ENCODE measurements around the gene CTDP1. TPM values are rescaled to one million over a fixed set of nuclear protein-coding genes. Genes with fewer than 3 reads are reported as not detected.

Gene CTDP1
- total and polyA plus RNA-seq, 3 experiments from 2014 or later, result 31.0 to 38.0 (median 35.3) TPM

GRCh38 chr18:79635427-79635726, 44.2 kb upstream of the CTDP1 start:
- H3K4me1 ChIP-seq (ENCODE audit: insufficient read depth, low read length), result no peaks in the 10 kb centered on the region
- ChIA-PET POLR2A (no interaction called here), CTCF (no interaction called here)
- H3K9me3 ChIP-seq (ENCODE audit: low read length), result no peaks in the 10 kb centered on the region
- H3K9me3 Mint-ChIP-seq, result peaks cover 0 to 6% (median 0%) of the 10 kb centered on the region in 5 donors
- no peaks in the 10 kb centered on the region for H3K27me3 ChIP-seq (ENCODE audit: insufficient read depth, low read length, poor library complexity, severe bottlenecking)
- no peak overlapping the region for H3K4me3 ChIP-seq (ENCODE audit: low read length)
- DNase-seq, result no peak
- H3K4me1 Mint-ChIP-seq, result peaks cover 0 to 9% (median 2%) of the 10 kb centered on the region in 3 donors
- no peaks in the 10 kb centered on the region for H3K36me3 ChIP-seq (ENCODE audit: insufficient read depth, low read length)
- no peak overlapping the region for H3K27ac Mint-ChIP-seq
- H3K27me3 Mint-ChIP-seq, result peaks cover 4 to 11% of the 10 kb centered on the region in 2 donors
- no peaks in the 10 kb centered on the region for H3K36me3 Mint-ChIP-seq
- no peak overlapping the region for H3K4me3 Mint-ChIP-seq
- H3K27ac ChIP-seq (ENCODE audit: low read depth, low read length), result no peak overlapping the region

- H3K27me3 ChIP-seq (ENCODE audit: insufficient read depth, low read length, poor library complexity, severe bottlenecking), result no peaks in the 10 kb centered on the region
- H3K27ac Mint-ChIP-seq, result no peak overlapping the region
- CTCF ChIA-PET, result no interaction called here
- no peaks in the 10 kb centered on the region for H3K36me3 Mint-ChIP-seq
- no peaks in the 10 kb centered on the region for H3K4me1 Mint-ChIP-seq
- POLR2A ChIA-PET, result no interaction called here
- no peak overlapping the region for H3K4me3 ChIP-seq (ENCODE audit: low read length)
- no peak overlapping the region for H3K4me3 Mint-ChIP-seq
- H3K4me1 ChIP-seq (ENCODE audit: insufficient read depth, low read length), result no peaks in the 10 kb centered on the region
- H3K9me3 Mint-ChIP-seq, result peaks cover 0 to 6% (median 0%) of the 10 kb centered on the region in 5 donors
- no peak overlapping the region for H3K27ac ChIP-seq (ENCODE audit: low read depth, low read length)
- no peaks in the 10 kb centered on the region for H3K9me3 ChIP-seq (ENCODE audit: low read length)
- no peak for DNase-seq
- H3K36me3 ChIP-seq (ENCODE audit: insufficient read depth, low read length), result no peaks in the 10 kb centered on the region
- peaks cover 12 to 15% of the 10 kb centered on the region in 2 donors for H3K27me3 Mint-ChIP-seq
These were observed 42.3 kb upstream of the CTDP1 start for GRCh38 chr18:79637181-79637920.

GRCh38 chr18:79637921-79638909, 41.4 kb upstream of the CTDP1 start:
- Mint-ChIP-seq H3K27me3 (peaks cover 12 to 17% of the 10 kb centered on the region in 2 donors), H3K4me1 (no peaks in the 10 kb centered on the region), H3K27ac (no peak overlapping the region), H3K36me3 (no peaks in the 10 kb centered on the region), H3K4me3 (no peak overlapping the region), H3K9me3 (peaks cover 0 to 6% (median 0%) of the 10 kb centered on the region in 5 donors)
- Histone ChIP-seq H3K4me1 (ENCODE audit: insufficient read depth, low read length) (no peaks in the 10 kb centered on the region), H3K36me3 (ENCODE audit: insufficient read depth, low read length) (no peaks in the 10 kb centered on the region), H3K27ac (ENCODE audit: low read depth, low read length) (no peak overlapping the region), H3K4me3 (ENCODE audit: low read length) (no peak overlapping the region), H3K9me3 (ENCODE audit: low read length) (no peaks in the 10 kb centered on the region), H3K27me3 (ENCODE audit: insufficient read depth, low read length, poor library complexity, severe bottlenecking) (no peaks in the 10 kb centered on the region)
- DNase-seq, result no peak
- POLR2A ChIA-PET, result no interaction called here
- CTCF ChIA-PET, result no interaction called here

- POLR2A ChIA-PET, result no interaction called here
- no peak overlapping the region for H3K4me3 ChIP-seq (ENCODE audit: low read length)
- no peak for DNase-seq
- H3K4me1 ChIP-seq (ENCODE audit: insufficient read depth, low read length), result peaks cover 5% of the 10 kb centered on the region
- H3K4me3 Mint-ChIP-seq, result no peak overlapping the region
- no peaks in the 10 kb centered on the region for H3K9me3 ChIP-seq (ENCODE audit: low read length)
- no peaks in the 10 kb centered on the region for H3K27me3 ChIP-seq (ENCODE audit: insufficient read depth, low read length, poor library complexity, severe bottlenecking)
- H3K27ac ChIP-seq (ENCODE audit: low read depth, low read length), result no peak overlapping the region
- H3K4me1 Mint-ChIP-seq, result no peaks in the 10 kb centered on the region
- H3K27me3 Mint-ChIP-seq, result peaks cover 12 to 17% of the 10 kb centered on the region in 2 donors
- H3K36me3 ChIP-seq (ENCODE audit: insufficient read depth, low read length), result no peaks in the 10 kb centered on the region
- CTCF ChIA-PET, result interaction anchor here (8.1 kb wide), 1 partner anchor 261 kb away, joined by 82 read pairs; no protein-coding TSS in a partner anchor
- no peaks in the 10 kb centered on the region for H3K36me3 Mint-ChIP-seq
- peaks cover 0 to 2% (median 0%) of the 10 kb centered on the region in 5 donors for H3K9me3 Mint-ChIP-seq
- H3K27ac Mint-ChIP-seq, result peak overlapping the region in 1 of 8 donors; percentile 36
These were observed 40.4 kb upstream of the CTDP1 start for GRCh38 chr18:79639072-79639829.

GRCh38 chr18:79640064-79640672, 39.4 kb upstream of the CTDP1 start:
- no peaks in the 10 kb centered on the region for H3K4me1 Mint-ChIP-seq
- ChIA-PET POLR2A (no interaction called here), CTCF (interaction anchor here (8.1 kb wide), 1 partner anchor 261 kb away, joined by 82 read pairs; no protein-coding TSS in a partner anchor)
- H3K36me3 ChIP-seq (ENCODE audit: insufficient read depth, low read length), result no peaks in the 10 kb centered on the region
- H3K36me3 Mint-ChIP-seq, result no peaks in the 10 kb centered on the region
- H3K4me1 ChIP-seq (ENCODE audit: insufficient read depth, low read length), result peaks cover 7% of the 10 kb centered on the region
- no peak for DNase-seq
- H3K4me3 Mint-ChIP-seq, result peak overlapping the region in 1 of 7 donors; percentile 81
- H3K27me3 ChIP-seq (ENCODE audit: insufficient read depth, low read length, poor library complexity, severe bottlenecking), result no peaks in the 10 kb centered on the region
- H3K4me3 ChIP-seq (ENCODE audit: low read length), result no peak overlapping the region
- H3K27me3 Mint-ChIP-seq, result peaks cover 12 to 17% of the 10 kb centered on the region in 2 donors
- no peak overlapping the region for H3K27ac Mint-ChIP-seq
- H3K9me3 Mint-ChIP-seq, result no peaks in the 10 kb centered on the region
- no peak overlapping the region for H3K27ac ChIP-seq (ENCODE audit: low read depth, low read length)
- H3K9me3 ChIP-seq (ENCODE audit: low read length), result no peaks in the 10 kb centered on the region

- H3K27ac Mint-ChIP-seq, result no peak overlapping the region
- Histone ChIP-seq H3K36me3 (ENCODE audit: insufficient read depth, low read length) (no peaks in the 10 kb centered on the region), H3K9me3 (ENCODE audit: low read length) (no peaks in the 10 kb centered on the region), H3K27ac (ENCODE audit: low read depth, low read length) (no peak overlapping the region), H3K4me3 (ENCODE audit: low read length) (no peak overlapping the region), H3K27me3 (ENCODE audit: insufficient read depth, low read length, poor library complexity, severe bottlenecking) (no peaks in the 10 kb centered on the region), H3K4me1 (ENCODE audit: insufficient read depth, low read length) (peaks cover 7% of the 10 kb centered on the region)
- H3K36me3 Mint-ChIP-seq, result no peaks in the 10 kb centered on the region
- CTCF ChIA-PET, result interaction anchor here (8.1 kb wide), 1 partner anchor 262 kb away, joined by 82 read pairs; no protein-coding TSS in a partner anchor
- no peaks in the 10 kb centered on the region for H3K9me3 Mint-ChIP-seq
- no peaks in the 10 kb centered on the region for H3K4me1 Mint-ChIP-seq
- H3K4me3 Mint-ChIP-seq, result no peak overlapping the region
- H3K27me3 Mint-ChIP-seq, result peaks cover 12 to 17% of the 10 kb centered on the region in 2 donors
- POLR2A ChIA-PET, result no interaction called here
- DNase-seq, result no peak
These were observed 38.7 kb upstream of the CTDP1 start for GRCh38 chr18:79640875-79641274.

GRCh38 chr18:79641722-79642497, 37.7 kb upstream of the CTDP1 start:
- H3K4me1 ChIP-seq (ENCODE audit: insufficient read depth, low read length), result peaks cover 7% of the 10 kb centered on the region
- no peaks in the 10 kb centered on the region for H3K9me3 ChIP-seq (ENCODE audit: low read length)
- DNase-seq, result no peak
- no peaks in the 10 kb centered on the region for H3K36me3 ChIP-seq (ENCODE audit: insufficient read depth, low read length)
- peaks cover 16 to 17% of the 10 kb centered on the region in 2 donors for H3K27me3 Mint-ChIP-seq
- H3K9me3 Mint-ChIP-seq, result no peaks in the 10 kb centered on the region
- ChIA-PET POLR2A (no interaction called here), CTCF (interaction anchor here (8.1 kb wide), 1 partner anchor 263 kb away, joined by 82 read pairs; no protein-coding TSS in a partner anchor)
- no peak overlapping the region for H3K4me3 ChIP-seq (ENCODE audit: low read length)
- no peak overlapping the region for H3K27ac Mint-ChIP-seq
- no peaks in the 10 kb centered on the region for H3K4me1 Mint-ChIP-seq
- H3K27ac ChIP-seq (ENCODE audit: low read depth, low read length), result no peak overlapping the region
- H3K27me3 ChIP-seq (ENCODE audit: insufficient read depth, low read length, poor library complexity, severe bottlenecking), result no peaks in the 10 kb centered on the region
- H3K4me3 Mint-ChIP-seq, result no peak overlapping the region
- no peaks in the 10 kb centered on the region for H3K36me3 Mint-ChIP-seq
